ENCODE measurements around the gene JARID2. TPM values are rescaled to one million over a fixed set of nuclear protein-coding genes. Genes with fewer than 3 reads are reported as not detected.

Gene JARID2
- total RNA-seq, 1 experiment from 2014 or later, result 23.6 TPM

DNA sequence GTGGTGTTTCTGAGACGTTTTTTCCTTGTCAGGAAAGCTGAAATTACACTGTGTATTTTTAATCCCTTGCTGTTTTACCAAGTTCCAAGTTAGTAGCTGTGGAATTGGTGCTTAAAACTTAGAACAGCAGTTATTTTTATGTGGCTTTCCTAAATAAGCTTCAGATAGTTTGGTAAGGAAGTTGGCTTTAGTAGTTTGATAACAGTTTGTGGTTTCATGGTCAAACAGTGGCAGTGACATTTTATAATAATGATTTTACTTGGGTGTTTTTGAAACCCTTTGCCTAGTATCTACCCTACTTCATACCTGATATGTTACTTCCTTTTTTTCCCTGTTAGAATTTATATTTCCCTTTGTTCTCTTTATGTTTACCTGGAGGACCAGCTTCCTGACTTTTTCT is 164.9 kb downstream of the JARID2 start:
- peaks cover 33% of the 10 kb centered on the region for H3K79me2 ChIP-seq (ENCODE audit: insufficient read depth, low read length)

DNA sequence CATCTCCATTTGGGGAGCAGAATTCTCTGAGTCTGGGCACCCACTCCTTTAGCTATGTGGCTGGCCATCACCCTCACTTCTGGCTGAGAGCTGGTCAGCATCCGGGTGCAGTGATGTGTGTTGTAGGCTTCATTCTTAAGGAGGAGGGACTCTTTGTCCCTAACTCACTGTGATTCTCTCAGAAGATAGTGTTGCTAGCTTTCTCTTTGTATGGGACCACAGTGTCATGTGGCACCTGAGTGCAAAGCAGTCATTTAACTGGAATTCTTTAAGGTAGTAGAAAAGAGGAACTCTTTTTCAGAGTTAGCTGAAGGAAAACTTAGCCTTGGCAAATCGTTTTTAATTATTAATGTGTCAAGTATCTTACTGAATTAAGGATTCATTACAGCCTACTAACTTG is 165.9 kb downstream of the JARID2 start:
- H3K4me1 ChIP-seq (ENCODE audit: control insufficient read depth in 1 of 2, insufficient read depth in 2 of 2, low read length in 2 of 2), result no peaks in the 10 kb centered on the region
- H3K9me2 ChIP-seq (ENCODE audit: insufficient read depth), result no peaks in the 10 kb centered on the region
- H3K9ac ChIP-seq (ENCODE audit: low read length), result no peak overlapping the region
- no peak overlapping the region for H3K27ac ChIP-seq (ENCODE audit: low read depth, low read length)
- H3K4me2 ChIP-seq (ENCODE audit: low read length), result no peak overlapping the region
- ChIA-PET POLR2A (no interaction called here), CTCF (no interaction called here), RAD21 (ENCODE audit: low non-redundant PET in 1 of 2, low total read pairs in 2 of 2, uncharacterized antibody in 2 of 2, unreplicated experiment in 2 of 2) (no interaction called here)
- no peaks in the 10 kb centered on the region for H4K20me1 ChIP-seq (ENCODE audit: insufficient read depth)
- DNase-seq (ENCODE audit: low read depth, low spot score), result no peak
- H3K79me2 ChIP-seq (ENCODE audit: insufficient read depth, low read length), result peaks cover 26% of the 10 kb centered on the region
- no peak overlapping the region for H3K4me3 ChIP-seq (replicated peaks in 1 of 2; ENCODE audit: low read depth in 1 of 2, low read length in 2 of 2)
- BruUV-seq (replicated peaks), result no TSS peak
- H2AFZ ChIP-seq (ENCODE audit: low read depth, low read length, poor library complexity, severe bottlenecking), result no peak overlapping the region
- TF ChIP-seq RAD21 (IDR thresholded peaks at IDR 0.05; ENCODE audit: low read depth) (no peak), SP1 (IDR thresholded peaks at IDR 0.05; ENCODE audit: low read depth) (no peak)
- TF ChIP-seq, protein P1, sequence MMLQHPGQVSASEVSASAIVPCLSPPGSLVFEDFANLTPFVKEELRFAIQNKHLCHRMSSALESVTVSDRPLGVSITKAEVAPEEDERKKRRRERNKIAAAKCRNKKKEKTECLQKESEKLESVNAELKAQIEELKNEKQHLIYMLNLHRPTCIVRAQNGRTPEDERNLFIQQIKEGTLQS (IDR thresholded peaks at IDR 0.05), result no peak
- TF ChIP-seq, protein P2, sequence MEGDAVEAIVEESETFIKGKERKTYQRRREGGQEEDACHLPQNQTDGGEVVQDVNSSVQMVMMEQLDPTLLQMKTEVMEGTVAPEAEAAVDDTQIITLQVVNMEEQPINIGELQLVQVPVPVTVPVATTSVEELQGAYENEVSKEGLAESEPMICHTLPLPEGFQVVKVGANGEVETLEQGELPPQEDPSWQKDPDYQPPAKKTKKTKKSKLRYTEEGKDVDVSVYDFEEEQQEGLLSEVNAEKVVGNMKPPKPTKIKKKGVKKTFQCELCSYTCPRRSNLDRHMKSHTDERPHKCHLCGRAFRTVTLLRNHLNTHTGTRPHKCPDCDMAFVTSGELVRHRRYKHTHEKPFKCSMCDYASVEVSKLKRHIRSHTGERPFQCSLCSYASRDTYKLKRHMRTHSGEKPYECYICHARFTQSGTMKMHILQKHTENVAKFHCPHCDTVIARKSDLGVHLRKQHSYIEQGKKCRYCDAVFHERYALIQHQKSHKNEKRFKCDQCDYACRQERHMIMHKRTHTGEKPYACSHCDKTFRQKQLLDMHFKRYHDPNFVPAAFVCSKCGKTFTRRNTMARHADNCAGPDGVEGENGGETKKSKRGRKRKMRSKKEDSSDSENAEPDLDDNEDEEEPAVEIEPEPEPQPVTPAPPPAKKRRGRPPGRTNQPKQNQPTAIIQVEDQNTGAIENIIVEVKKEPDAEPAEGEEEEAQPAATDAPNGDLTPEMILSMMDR (IDR thresholded peaks at IDR 0.05 in 2 of 3, conservative IDR thresholded peaks at IDR 0.05 in 1 of 3; ENCODE audit: borderline replicate concordance in 1 of 3, insufficient read depth in 1 of 3, low read depth in 2 of 3, low read length in 2 of 3), result no peak
- no peaks in the 10 kb centered on the region for H3K27me3 ChIP-seq (ENCODE audit: insufficient read depth, low read length)
- intact Hi-C loops (cut with micrococcal nuclease), result no loop called here
- no peaks in the 10 kb centered on the region for H3K36me3 ChIP-seq (ENCODE audit: control insufficient read depth in 1 of 2, insufficient read depth in 2 of 2, low read length in 2 of 2)
- no peak for ATAC-seq
- H3K9me3 ChIP-seq (ENCODE audit: control insufficient read depth in 1 of 2, insufficient read depth in 1 of 2, low read depth in 1 of 2, low read length in 2 of 2), result peaks cover 0 to under 1% of the 10 kb centered on the region in 2 experiments; a peak in 1 of 4 replicates

More for the DNA sequence above, 164.9 kb downstream of the JARID2 start:
- TF ChIP-seq EZH2 (IDR thresholded peaks at IDR 0.05) (no peak), ZNF274 (IDR thresholded peaks at IDR 0.05; ENCODE audit: low read depth, low read length) (no peak), CBX3 (IDR thresholded peaks at IDR 0.05; ENCODE audit: low read depth) (no peak), SRF (IDR thresholded peaks at IDR 0.05; ENCODE audit: low read depth) (no peak), EGR1 (IDR thresholded peaks at IDR 0.05; ENCODE audit: low read depth) (no peak), YY1 (IDR thresholded peaks at IDR 0.05; ENCODE audit: extremely low read depth, insufficient replicate concordance, low read depth, low read length) (no peak), RAD21 (IDR thresholded peaks at IDR 0.05; ENCODE audit: low read depth) (no peak), SP1 (IDR thresholded peaks at IDR 0.05; ENCODE audit: low read depth) (no peak), FOSL1 (IDR thresholded peaks at IDR 0.05; ENCODE audit: low read depth) (no peak), JUND (IDR thresholded peaks at IDR 0.05) (no peak), ELF1 (IDR thresholded peaks at IDR 0.05; ENCODE audit: borderline replicate concordance, low read depth) (no peak)
- Histone ChIP-seq H3K27ac (ENCODE audit: low read depth, low read length) (no peak overlapping the region), H3K4me2 (ENCODE audit: low read length) (no peak overlapping the region), H4K20me1 (ENCODE audit: insufficient read depth) (no peaks in the 10 kb centered on the region), H3K27me3 (ENCODE audit: insufficient read depth, low read length) (no peaks in the 10 kb centered on the region), H3K9me3 (ENCODE audit: control insufficient read depth in 1 of 2, insufficient read depth in 1 of 2, low read depth in 1 of 2, low read length in 2 of 2) (no peaks in the 10 kb centered on the region), H2AFZ (ENCODE audit: low read depth, low read length, poor library complexity, severe bottlenecking) (no peak overlapping the region), H3K9ac (ENCODE audit: low read length) (no peak overlapping the region), H3K4me3 (replicated peaks in 1 of 2; ENCODE audit: low read depth in 1 of 2, low read length in 2 of 2) (no peak overlapping the region), H3K9me2 (ENCODE audit: insufficient read depth) (no peaks in the 10 kb centered on the region), H3K36me3 (ENCODE audit: control insufficient read depth in 1 of 2, insufficient read depth in 2 of 2, low read length in 2 of 2) (no peaks in the 10 kb centered on the region), H3K4me1 (ENCODE audit: control insufficient read depth in 1 of 2, insufficient read depth in 2 of 2, low read length in 2 of 2) (no peaks in the 10 kb centered on the region)
- ChIA-PET RAD21 (ENCODE audit: low non-redundant PET in 1 of 2, low total read pairs in 2 of 2, uncharacterized antibody in 2 of 2, unreplicated experiment in 2 of 2) (no interaction called here), POLR2A (no interaction called here), CTCF (no interaction called here)
- DNase-seq (ENCODE audit: low read depth, low spot score) (no peak), ATAC-seq (no peak)
- intact Hi-C loops (cut with micrococcal nuclease), result no loop called here
- no TSS peak for BruUV-seq (replicated peaks)
